A549 treated with RU486 at 1 μM for 4 hours (cell line): Measurements from ENCODE around the gene RNASE3. TPM values are rescaled to one million over a fixed set of nuclear protein-coding genes. Genes with fewer than 3 reads are reported as not detected.

ENCODE experiments used
- total RNA-seq: library from RNA; stranded (reverse); fragments of 200-300 nt; extraction: Qiagen RNA extraction; gene quantifications from 5 replicates; pipeline ENCODE4 v1.2.3, GENCODE V29; 2022; ENCODE audit warnings: low read depth

Gene RNASE3
- not detected in 5 replicates for total RNA-seq

DNA sequence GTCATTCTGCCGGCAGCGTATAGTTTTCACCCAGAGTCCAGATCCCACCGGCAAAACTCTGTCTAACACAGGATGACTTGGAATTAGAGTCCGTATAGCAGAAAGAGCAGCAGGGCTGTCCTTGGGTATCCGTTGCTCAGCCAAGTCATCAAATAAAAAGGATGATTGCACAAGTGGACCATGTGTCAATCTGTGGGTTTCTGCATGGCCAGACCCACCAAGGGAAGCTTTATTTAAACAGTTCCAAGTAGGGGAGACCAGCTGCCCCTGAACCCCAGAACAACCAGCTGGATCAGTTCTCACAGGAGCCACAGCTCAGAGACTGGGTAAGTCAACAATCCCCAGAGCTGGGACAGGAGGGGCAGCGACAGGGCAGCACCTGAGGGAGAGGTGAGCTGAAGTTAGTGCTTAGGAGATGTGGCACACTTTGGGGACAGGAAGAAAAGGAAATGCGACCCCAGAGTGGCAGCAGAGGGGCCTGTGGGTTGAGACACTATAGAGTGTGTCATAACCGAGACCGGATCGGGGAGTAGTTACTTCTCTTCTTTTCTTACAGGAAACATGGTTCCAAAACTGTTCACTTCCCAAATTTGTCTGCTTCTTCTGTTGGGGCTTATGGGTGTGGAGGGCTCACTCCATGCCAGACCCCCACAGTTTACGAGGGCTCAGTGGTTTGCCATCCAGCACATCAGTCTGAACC, at the start of gene RNASE3:
Gene RNASE3, plus strand, starts transcription at position 260 of the 700 bp plus-strand sequence. Its CDS starts 302 bp downstream, at position 562.

Other genes starting within 250 kb of the RNASE3 start
- not detected in 5 replicates for gene OR6S1, start 249.7 kb upstream of the RNASE3 start, total RNA-seq
- gene RNASE4, start 206.8 kb upstream of the RNASE3 start, total RNA-seq, result 5.3 to 8.7 TPM (median 6.2 TPM) in 5 replicates
- gene ANG, start 202.6 kb upstream of the RNASE3 start, total RNA-seq, result 8.3 to 12.0 TPM (median 11.4 TPM) in 5 replicates
- not detected in 5 replicates for gene EDDM3A, start 145.5 kb upstream of the RNASE3 start, total RNA-seq
- gene EDDM3B, start 123.0 kb upstream of the RNASE3 start, total RNA-seq, result not detected in 5 replicates
- not detected in 5 replicates for gene RNASE6, start 110.1 kb upstream of the RNASE3 start, total RNA-seq
- gene RNASE1, start 88.5 kb upstream of the RNASE3 start, total RNA-seq, result 0.38 to 0.50 TPM (median 0.45 TPM) in 3 of 5 replicates, not detected in the others
- not detected in 5 replicates for gene RNASE2, start 64.1 kb downstream of the RNASE3 start, total RNA-seq
- 70.7 to 74.7 TPM (median 73.0 TPM) in 5 replicates for gene METTL17, start 98.6 kb downstream of the RNASE3 start, total RNA-seq
- not detected in 5 replicates for gene SLC39A2, start 107.9 kb downstream of the RNASE3 start, total RNA-seq
- 3.0 to 4.4 TPM (median 3.2 TPM) in 5 replicates for gene NDRG2, start 133.7 kb downstream of the RNASE3 start, total RNA-seq
- not detected in 5 replicates for gene TPPP2, start 138.8 kb downstream of the RNASE3 start, total RNA-seq
- gene RNASE13, start 143.4 kb downstream of the RNASE3 start, total RNA-seq, result not detected in 5 replicates
- not detected in 5 replicates for gene RNASE7, start 151.0 kb downstream of the RNASE3 start, total RNA-seq
- not detected in 5 replicates for gene RNASE8, start 166.4 kb downstream of the RNASE3 start, total RNA-seq
- 8.7 to 14.2 TPM (median 11.2 TPM) in 5 replicates for gene ARHGEF40, start 178.9 kb downstream of the RNASE3 start, total RNA-seq
- gene ZNF219, start 207.3 kb downstream of the RNASE3 start, total RNA-seq, result 17.5 to 33.5 TPM (median 29.2 TPM) in 5 replicates
- gene TMEM253, start 209.7 kb downstream of the RNASE3 start, total RNA-seq, result 0.53 to 1.3 TPM (median 0.85 TPM) in 5 replicates